GM12878 (cell line): ENCODE data around the gene C14orf119. TPM values are rescaled to one million over a fixed set of nuclear protein-coding genes. Genes with fewer than 3 reads are reported as not detected.

Experiments used
- CUX1 ChIP-seq: IDR thresholded peaks from 2 replicates; pipeline ENCODE4 v1.6.1; 2012; ENCODE audit warnings: improper control_type of control experiment, low read depth, low read length; ENCODE audit not compliant: insufficient replicate concordance
- IKZF1 ChIP-seq: fragments of 450-650 bp; conservative IDR thresholded peaks from 2 replicates; pipeline ENCODE4 v1.6.1; 2017; ENCODE audit warnings: antibody characterized with exemption, mild to moderate bottlenecking
- MYB ChIP-seq: fragments of 150-350 bp; IDR thresholded peaks from 2 replicates; pipeline ENCODE4 v1.6.1; 2014; ENCODE audit warnings: mild to moderate bottlenecking, low read depth, low read length, borderline replicate concordance
- SIN3A ChIP-seq: IDR thresholded peaks from 2 replicates; pipeline ENCODE4 v1.6.1; 2012; ENCODE audit warnings: low read depth, low read length, improper control_type of control experiment
- TCF12 ChIP-seq: IDR thresholded peaks from 2 replicates; pipeline ENCODE4 v1.6.1; 2011; ENCODE audit warnings: low read depth, mild to moderate bottlenecking, low read length
- YY1 ChIP-seq: IDR thresholded peaks from 2 replicates; pipeline ENCODE4 v1.6.1; 2011; ENCODE audit warnings: low read depth, mild to moderate bottlenecking, low read length
- ZBTB33 ChIP-seq: fragments of 450-650 bp; IDR thresholded peaks from 2 replicates; pipeline ENCODE4 v1.6.1; 2017; ENCODE audit warnings: mild to moderate bottlenecking
- ZNF592 ChIP-seq: fragments of 450-650 bp; IDR thresholded peaks from 2 replicates; pipeline ENCODE4 v1.6.1; 2017; ENCODE audit warnings: mild to moderate bottlenecking, moderate library complexity
- polyA plus RNA-seq, 11 experiments: library from polyadenylated mRNA; depleted of rRNA in 4 of 11; unstranded in 6 of 11; stranded (reverse) in 5 of 11; fragments of >200 nt; fragmentation: Nextera tagmentation in 4 of 11; fragmentation: Illumina TruSeq in 1 of 11; extraction: Ambion mirVana in 4 of 11; extraction: Trizol in 1 of 11; gene quantifications; 1 replicate in 1 of 11; 2 replicates in 10 of 11; pipeline versions ENCODE4 v1.2.1 to v1.2.3, GENCODE V29; 2011 to 2016; ENCODE audit warnings: inconsistent platforms in 2 of 11, missing spikeins in 2 of 11, low read depth in 1 of 11
- total RNA-seq, 4 experiments: library from RNA; depleted of rRNA in 3 of 4; stranded (reverse); fragments of >200 nt in 3 of 4; fragmentation: Illumina TruSeq in 1 of 4; extraction: Trizol in 1 of 4; gene quantifications; 2 replicates each; pipeline versions ENCODE4 v1.2.1 to v1.2.3, GENCODE V29; 2013 to 2021
- TF ChIP-seq, protein P1 (sequence below): IDR thresholded peaks from 2 replicates; pipeline ENCODE4 v1.6.1; 2012; ENCODE audit warnings: mild to moderate bottlenecking, low read depth, low read length
- TF ChIP-seq, protein P2 (sequence below): fragments of 450-650 bp; IDR thresholded peaks from 2 replicates; pipeline ENCODE4 v1.6.1; 2017; ENCODE audit warnings: mild to moderate bottlenecking, low read depth, inconsistent platforms; ENCODE audit not compliant: poor library complexity, severe bottlenecking

Gene C14orf119
- total and polyA plus RNA-seq, 10 of the 15 experiments (the other 5 are each of a cell fraction or from before 2014, with no cell fraction given): 32.3 to 228 (median 57.6) TPM

DNA sequence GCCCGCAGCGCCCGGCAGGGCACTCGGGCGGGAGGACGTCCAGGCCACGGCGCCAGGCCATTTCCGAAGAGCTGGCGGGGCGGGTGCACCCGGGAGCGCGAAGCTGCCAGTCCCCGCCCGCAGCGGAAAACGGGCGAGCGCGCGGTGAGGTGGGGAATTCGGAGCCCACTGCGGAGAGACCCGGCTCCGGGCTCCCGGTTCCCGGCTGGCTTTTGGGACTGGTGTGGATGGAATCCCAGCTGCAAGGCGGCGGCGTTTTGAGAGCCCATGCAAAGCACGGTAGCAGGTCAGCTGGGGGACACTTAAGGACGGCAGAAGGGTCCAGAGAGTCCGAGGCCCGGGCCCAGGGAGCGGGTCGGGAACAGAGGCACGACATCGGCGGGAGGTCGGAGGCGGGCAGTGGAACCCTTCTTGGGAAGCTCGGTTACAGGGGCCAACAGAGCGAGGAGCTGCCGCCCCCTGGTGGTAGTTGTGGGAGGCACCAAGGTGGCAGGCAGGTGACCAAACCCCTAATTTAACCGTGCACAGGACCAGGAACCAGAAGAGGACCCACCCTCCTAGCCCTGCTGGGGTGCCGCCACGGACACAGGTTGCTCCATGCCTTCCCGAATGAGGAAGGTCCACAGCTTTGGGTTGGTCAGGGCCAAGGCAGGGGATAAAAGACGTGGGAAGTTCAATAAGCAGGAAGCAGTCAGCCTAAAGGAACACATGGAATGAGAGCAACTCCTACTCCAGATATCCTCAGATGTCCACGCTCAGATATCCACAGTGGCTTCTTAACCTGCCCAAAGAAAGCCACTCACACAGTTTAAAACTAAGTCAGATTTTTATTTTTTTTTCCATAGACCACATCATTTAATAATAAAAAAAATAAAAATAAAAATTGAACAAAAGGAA, 37.3 kb upstream of the C14orf119 start (continued):
- TF ChIP-seq ZNF592 (no peak), YY1 (peak; percentile 68; the same call in 1 of the 2 replicates), TCF12 (peak; percentile 16; the same call in 1 of the 2 replicates), ZBTB33 (no peak), CUX1 (no peak), SIN3A (no peak; the same call in 1 of the 2 replicates), MYB (no peak), IKZF1 (peak; percentile 88)
- TF ChIP-seq, protein P1, sequence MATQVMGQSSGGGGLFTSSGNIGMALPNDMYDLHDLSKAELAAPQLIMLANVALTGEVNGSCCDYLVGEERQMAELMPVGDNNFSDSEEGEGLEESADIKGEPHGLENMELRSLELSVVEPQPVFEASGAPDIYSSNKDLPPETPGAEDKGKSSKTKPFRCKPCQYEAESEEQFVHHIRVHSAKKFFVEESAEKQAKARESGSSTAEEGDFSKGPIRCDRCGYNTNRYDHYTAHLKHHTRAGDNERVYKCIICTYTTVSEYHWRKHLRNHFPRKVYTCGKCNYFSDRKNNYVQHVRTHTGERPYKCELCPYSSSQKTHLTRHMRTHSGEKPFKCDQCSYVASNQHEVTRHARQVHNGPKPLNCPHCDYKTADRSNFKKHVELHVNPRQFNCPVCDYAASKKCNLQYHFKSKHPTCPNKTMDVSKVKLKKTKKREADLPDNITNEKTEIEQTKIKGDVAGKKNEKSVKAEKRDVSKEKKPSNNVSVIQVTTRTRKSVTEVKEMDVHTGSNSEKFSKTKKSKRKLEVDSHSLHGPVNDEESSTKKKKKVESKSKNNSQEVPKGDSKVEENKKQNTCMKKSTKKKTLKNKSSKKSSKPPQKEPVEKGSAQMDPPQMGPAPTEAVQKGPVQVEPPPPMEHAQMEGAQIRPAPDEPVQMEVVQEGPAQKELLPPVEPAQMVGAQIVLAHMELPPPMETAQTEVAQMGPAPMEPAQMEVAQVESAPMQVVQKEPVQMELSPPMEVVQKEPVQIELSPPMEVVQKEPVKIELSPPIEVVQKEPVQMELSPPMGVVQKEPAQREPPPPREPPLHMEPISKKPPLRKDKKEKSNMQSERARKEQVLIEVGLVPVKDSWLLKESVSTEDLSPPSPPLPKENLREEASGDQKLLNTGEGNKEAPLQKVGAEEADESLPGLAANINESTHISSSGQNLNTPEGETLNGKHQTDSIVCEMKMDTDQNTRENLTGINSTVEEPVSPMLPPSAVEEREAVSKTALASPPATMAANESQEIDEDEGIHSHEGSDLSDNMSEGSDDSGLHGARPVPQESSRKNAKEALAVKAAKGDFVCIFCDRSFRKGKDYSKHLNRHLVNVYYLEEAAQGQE: no peak
- TF ChIP-seq, protein P2, sequence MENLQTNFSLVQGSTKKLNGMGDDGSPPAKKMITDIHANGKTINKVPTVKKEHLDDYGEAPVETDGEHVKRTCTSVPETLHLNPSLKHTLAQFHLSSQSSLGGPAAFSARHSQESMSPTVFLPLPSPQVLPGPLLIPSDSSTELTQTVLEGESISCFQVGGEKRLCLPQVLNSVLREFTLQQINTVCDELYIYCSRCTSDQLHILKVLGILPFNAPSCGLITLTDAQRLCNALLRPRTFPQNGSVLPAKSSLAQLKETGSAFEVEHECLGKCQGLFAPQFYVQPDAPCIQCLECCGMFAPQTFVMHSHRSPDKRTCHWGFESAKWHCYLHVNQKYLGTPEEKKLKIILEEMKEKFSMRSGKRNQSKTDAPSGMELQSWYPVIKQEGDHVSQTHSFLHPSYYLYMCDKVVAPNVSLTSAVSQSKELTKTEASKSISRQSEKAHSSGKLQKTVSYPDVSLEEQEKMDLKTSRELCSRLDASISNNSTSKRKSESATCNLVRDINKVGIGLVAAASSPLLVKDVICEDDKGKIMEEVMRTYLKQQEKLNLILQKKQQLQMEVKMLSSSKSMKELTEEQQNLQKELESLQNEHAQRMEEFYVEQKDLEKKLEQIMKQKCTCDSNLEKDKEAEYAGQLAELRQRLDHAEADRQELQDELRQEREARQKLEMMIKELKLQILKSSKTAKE: no peak
